Measurements from ENCODE around the gene ALDH1A2.

DNA sequence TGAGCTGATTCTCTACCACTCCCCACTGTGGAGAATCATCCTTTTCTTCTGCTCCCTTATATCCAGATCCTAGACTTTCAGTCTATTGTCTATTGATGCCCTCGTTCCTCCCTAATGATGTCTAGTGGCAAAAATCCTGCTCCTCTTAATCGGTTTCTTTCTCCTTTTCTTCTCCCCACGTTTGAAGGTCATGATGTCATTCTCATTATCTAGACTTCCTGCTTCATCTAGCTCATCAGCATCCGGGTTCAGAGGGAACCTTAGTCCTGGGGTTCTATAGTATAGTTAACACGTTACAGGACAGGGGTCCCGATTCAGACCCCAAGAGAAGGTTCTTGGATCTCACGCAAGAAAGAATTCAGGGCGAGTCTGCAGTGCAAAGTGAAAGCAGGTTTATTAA, 14.9 kb upstream of the ALDH1A2 start:
- TF ChIP-seq, protein P1, sequence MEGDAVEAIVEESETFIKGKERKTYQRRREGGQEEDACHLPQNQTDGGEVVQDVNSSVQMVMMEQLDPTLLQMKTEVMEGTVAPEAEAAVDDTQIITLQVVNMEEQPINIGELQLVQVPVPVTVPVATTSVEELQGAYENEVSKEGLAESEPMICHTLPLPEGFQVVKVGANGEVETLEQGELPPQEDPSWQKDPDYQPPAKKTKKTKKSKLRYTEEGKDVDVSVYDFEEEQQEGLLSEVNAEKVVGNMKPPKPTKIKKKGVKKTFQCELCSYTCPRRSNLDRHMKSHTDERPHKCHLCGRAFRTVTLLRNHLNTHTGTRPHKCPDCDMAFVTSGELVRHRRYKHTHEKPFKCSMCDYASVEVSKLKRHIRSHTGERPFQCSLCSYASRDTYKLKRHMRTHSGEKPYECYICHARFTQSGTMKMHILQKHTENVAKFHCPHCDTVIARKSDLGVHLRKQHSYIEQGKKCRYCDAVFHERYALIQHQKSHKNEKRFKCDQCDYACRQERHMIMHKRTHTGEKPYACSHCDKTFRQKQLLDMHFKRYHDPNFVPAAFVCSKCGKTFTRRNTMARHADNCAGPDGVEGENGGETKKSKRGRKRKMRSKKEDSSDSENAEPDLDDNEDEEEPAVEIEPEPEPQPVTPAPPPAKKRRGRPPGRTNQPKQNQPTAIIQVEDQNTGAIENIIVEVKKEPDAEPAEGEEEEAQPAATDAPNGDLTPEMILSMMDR (conservative IDR thresholded peaks at IDR 0.05; ENCODE audit: low read depth, low read length) = no peak
- no peak for TF ChIP-seq EZH2 (IDR thresholded peaks at IDR 0.05; ENCODE audit: borderline replicate concordance, low read depth, low read length, poor library complexity, severe bottlenecking)
